ENCODE results near the gene INPP5D.

- TF ChIP-seq ZNF565 (CRISPR knock-in tag; conservative IDR thresholded peaks at IDR 0.05; ENCODE audit: low read depth): no peak
- TF ChIP-seq PATZ1 (CRISPR knock-in tag; IDR thresholded peaks at IDR 0.05; ENCODE audit: borderline replicate concordance): no peak
- no peak for TF ChIP-seq ESRRG (CRISPR knock-in tag; IDR thresholded peaks at IDR 0.05)
- no peak for TF ChIP-seq CREB5 (CRISPR knock-in tag; IDR thresholded peaks at IDR 0.05; ENCODE audit: low read depth)
- no peak for TF ChIP-seq ZNF8 (CRISPR knock-in tag; IDR thresholded peaks at IDR 0.05)
- no peak for TF ChIP-seq BACH2 (CRISPR knock-in tag; IDR thresholded peaks at IDR 0.05; ENCODE audit: borderline replicate concordance)
- no peak for TF ChIP-seq RARB (CRISPR knock-in tag; IDR thresholded peaks at IDR 0.05)
- TF ChIP-seq ZFP30 (CRISPR knock-in tag; IDR thresholded peaks at IDR 0.05): no peak
- no peak for TF ChIP-seq SNAI2 (CRISPR knock-in tag; IDR thresholded peaks at IDR 0.05)
- no peak for TF ChIP-seq CSDC2 (CRISPR knock-in tag; IDR thresholded peaks at IDR 0.05)
- no peak for TF ChIP-seq PPARA (CRISPR knock-in tag; IDR thresholded peaks at IDR 0.05; ENCODE audit: borderline replicate concordance)
- TF ChIP-seq ZC3H10 (CRISPR knock-in tag; IDR thresholded peaks at IDR 0.05): no peak
- TF ChIP-seq TOX (CRISPR knock-in tag; IDR thresholded peaks at IDR 0.05; ENCODE audit: borderline replicate concordance): no peak
- no peak for TF ChIP-seq ZFP3 (CRISPR knock-in tag; IDR thresholded peaks at IDR 0.05)
Observed at GRCh38 chr2:233121856-233122255, 61.7 kb downstream of the INPP5D start.

All from SK-N-SH treated with all-trans-retinoic acid at 6 μM for 48 hours (cell line).